GM12878 (cell line): ENCODE measurements around the gene KLF8.
A peak's percentile ranks its signal among the peaks of the same experiment; 100 is the strongest.

ENCODE experiments used
- ASH2L ChIP-seq: fragments of 300-600, 200-600 bp; sonication (generic); IDR thresholded peaks from 2 replicates; pipeline ENCODE4 v1.6.1; 2017; ENCODE audit warnings: low read depth, mild to moderate bottlenecking, borderline replicate concordance
- CHD1 ChIP-seq: IDR thresholded peaks from 2 replicates; pipeline ENCODE4 v1.6.1; 2012; ENCODE audit warnings: low read depth, low read length, improper control_type of control experiment
- EP300 ChIP-seq, 2 experiments: fragments of 150-350 bp in 1 of 2; IDR thresholded peaks; 2 replicates each; pipeline ENCODE4 v1.6.1; 2011 to 2012; ENCODE audit warnings: low read depth in 2 of 2, low read length in 2 of 2, borderline replicate concordance in 1 of 2, improper control_type of control experiment in 1 of 2, inconsistent platforms in 1 of 2; ENCODE audit not compliant: control insufficient read depth in 1 of 2
- HDAC6 ChIP-seq: fragments of 200-600 bp; sonication (generic); IDR thresholded peaks from one replicate; pipeline ENCODE4 v1.8.0; 2017; ENCODE audit warnings: antibody characterized with exemption; ENCODE audit not compliant: unreplicated experiment
- MEF2B ChIP-seq: fragments of 450-650 bp; IDR thresholded peaks from 2 replicates; pipeline ENCODE4 v1.6.1; 2018; ENCODE audit warnings: mild to moderate bottlenecking, moderate library complexity; ENCODE audit not compliant: partially characterized antibody, poor library complexity, severe bottlenecking
- POLR2A ChIP-seq: IDR thresholded peaks from 2 replicates; pipeline ENCODE4 v1.6.1; 2011; ENCODE audit warnings: low read depth, mild to moderate bottlenecking, low read length
- RELA ChIP-seq: fragments of 450-650 bp; IDR thresholded peaks from 2 replicates; pipeline ENCODE4 v1.8.0; 2014; ENCODE audit warnings: borderline replicate concordance; ENCODE audit not compliant: partially characterized antibody
- RFX5 ChIP-seq: IDR thresholded peaks from 2 replicates; pipeline ENCODE4 v1.6.1; 2011; ENCODE audit warnings: low read depth, low read length, improper control_type of control experiment
- TF ChIP-seq, protein P1 (sequence below): fragments of 450-650 bp; IDR thresholded peaks from 2 replicates; pipeline ENCODE4 v1.6.1; 2018; ENCODE audit warnings: borderline replicate concordance, mild to moderate bottlenecking; ENCODE audit not compliant: partially characterized antibody
- TF ChIP-seq, protein P2 (sequence below), 3 experiments: IDR thresholded peaks in 2 of 3; conservative IDR thresholded peaks in 1 of 3; 2 replicates each; pipeline ENCODE4 v1.5.1; 2011; ENCODE audit warnings: low read depth in 3 of 3, low read length in 3 of 3, mild to moderate bottlenecking in 3 of 3, control low read depth in 2 of 3, moderate library complexity in 2 of 3, inconsistent platforms in 1 of 3, mixed read lengths in 1 of 3; ENCODE audit not compliant: control insufficient read depth in 2 of 3, insufficient read depth in 1 of 3; ENCODE audit errors: extremely low read depth in 1 of 3
- TF ChIP-seq, protein P3 (sequence below): fragments of 450-650 bp; IDR thresholded peaks from 2 replicates; pipeline ENCODE4 v1.6.1; 2017; ENCODE audit warnings: antibody characterized with exemption, mild to moderate bottlenecking, moderate library complexity

DNA sequence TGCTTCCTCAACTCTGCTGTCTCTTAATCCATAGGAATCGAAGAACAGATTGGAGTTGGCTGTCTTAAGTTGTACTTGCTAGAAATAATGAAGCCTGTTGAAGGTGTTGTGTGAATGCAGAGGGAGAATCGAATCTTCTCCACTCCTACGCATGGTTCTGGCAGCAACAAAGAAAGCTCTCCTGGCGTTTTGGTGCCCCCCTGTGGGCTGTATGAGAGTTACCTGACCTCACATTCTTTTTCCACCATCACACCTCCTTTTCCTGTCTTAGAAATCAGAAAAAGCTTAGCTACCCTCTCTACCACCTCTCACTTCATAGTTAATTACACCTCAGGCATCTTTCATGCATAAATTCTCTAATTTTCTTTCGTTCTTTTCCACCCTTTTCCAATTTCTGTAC, 16.3 kb downstream of the KLF8 start:
- TF ChIP-seq POLR2A, result no peak
- TF ChIP-seq, protein P1, sequence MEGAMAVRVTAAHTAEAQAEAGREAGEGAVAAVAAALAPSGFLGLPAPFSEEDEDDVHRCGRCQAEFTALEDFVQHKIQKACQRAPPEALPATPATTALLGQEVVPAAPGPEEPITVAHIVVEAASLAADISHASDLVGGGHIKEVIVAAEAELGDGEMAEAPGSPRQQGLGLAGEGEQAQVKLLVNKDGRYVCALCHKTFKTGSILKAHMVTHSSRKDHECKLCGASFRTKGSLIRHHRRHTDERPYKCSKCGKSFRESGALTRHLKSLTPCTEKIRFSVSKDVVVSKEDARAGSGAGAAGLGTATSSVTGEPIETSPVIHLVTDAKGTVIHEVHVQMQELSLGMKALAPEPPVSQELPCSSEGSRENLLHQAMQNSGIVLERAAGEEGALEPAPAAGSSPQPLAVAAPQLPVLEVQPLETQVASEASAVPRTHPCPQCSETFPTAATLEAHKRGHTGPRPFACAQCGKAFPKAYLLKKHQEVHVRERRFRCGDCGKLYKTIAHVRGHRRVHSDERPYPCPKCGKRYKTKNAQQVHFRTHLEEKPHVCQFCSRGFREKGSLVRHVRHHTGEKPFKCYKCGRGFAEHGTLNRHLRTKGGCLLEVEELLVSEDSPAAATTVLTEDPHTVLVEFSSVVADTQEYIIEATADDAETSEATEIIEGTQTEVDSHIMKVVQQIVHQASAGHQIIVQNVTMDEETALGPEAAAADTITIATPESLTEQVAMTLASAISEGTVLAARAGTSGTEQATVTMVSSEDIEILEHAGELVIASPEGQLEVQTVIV, result no peak
- TF ChIP-seq CHD1, result no peak
- TF ChIP-seq, protein P2, sequence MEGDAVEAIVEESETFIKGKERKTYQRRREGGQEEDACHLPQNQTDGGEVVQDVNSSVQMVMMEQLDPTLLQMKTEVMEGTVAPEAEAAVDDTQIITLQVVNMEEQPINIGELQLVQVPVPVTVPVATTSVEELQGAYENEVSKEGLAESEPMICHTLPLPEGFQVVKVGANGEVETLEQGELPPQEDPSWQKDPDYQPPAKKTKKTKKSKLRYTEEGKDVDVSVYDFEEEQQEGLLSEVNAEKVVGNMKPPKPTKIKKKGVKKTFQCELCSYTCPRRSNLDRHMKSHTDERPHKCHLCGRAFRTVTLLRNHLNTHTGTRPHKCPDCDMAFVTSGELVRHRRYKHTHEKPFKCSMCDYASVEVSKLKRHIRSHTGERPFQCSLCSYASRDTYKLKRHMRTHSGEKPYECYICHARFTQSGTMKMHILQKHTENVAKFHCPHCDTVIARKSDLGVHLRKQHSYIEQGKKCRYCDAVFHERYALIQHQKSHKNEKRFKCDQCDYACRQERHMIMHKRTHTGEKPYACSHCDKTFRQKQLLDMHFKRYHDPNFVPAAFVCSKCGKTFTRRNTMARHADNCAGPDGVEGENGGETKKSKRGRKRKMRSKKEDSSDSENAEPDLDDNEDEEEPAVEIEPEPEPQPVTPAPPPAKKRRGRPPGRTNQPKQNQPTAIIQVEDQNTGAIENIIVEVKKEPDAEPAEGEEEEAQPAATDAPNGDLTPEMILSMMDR (IDR thresholded peaks at IDR 0.05 in 2 of 3, conservative IDR thresholded peaks at IDR 0.05 in 1 of 3; ENCODE audit: control insufficient read depth in 2 of 3, extremely low read depth in 1 of 3, insufficient read depth in 1 of 3, low read depth in 3 of 3, low read length in 3 of 3), result peak; percentile 70 to 88 (median 75)
- TF ChIP-seq RFX5, result no peak
- TF ChIP-seq MEF2B, result no peak
- no peak for TF ChIP-seq HDAC6
- TF ChIP-seq, protein P3, sequence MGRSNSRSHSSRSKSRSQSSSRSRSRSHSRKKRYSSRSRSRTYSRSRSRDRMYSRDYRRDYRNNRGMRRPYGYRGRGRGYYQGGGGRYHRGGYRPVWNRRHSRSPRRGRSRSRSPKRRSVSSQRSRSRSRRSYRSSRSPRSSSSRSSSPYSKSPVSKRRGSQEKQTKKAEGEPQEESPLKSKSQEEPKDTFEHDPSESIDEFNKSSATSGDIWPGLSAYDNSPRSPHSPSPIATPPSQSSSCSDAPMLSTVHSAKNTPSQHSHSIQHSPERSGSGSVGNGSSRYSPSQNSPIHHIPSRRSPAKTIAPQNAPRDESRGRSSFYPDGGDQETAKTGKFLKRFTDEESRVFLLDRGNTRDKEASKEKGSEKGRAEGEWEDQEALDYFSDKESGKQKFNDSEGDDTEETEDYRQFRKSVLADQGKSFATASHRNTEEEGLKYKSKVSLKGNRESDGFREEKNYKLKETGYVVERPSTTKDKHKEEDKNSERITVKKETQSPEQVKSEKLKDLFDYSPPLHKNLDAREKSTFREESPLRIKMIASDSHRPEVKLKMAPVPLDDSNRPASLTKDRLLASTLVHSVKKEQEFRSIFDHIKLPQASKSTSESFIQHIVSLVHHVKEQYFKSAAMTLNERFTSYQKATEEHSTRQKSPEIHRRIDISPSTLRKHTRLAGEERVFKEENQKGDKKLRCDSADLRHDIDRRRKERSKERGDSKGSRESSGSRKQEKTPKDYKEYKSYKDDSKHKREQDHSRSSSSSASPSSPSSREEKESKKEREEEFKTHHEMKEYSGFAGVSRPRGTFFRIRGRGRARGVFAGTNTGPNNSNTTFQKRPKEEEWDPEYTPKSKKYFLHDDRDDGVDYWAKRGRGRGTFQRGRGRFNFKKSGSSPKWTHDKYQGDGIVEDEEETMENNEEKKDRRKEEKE, result no peak
- TF ChIP-seq RELA, result no peak
- TF ChIP-seq EP300 (IDR thresholded peaks at IDR 0.05; ENCODE audit: borderline replicate concordance in 1 of 2, control insufficient read depth in 1 of 2, low read depth in 2 of 2, low read length in 2 of 2), result no peak
- no peak for TF ChIP-seq ASH2L
